GM18873 (cell line): Measurements from ENCODE around the gene MBD1.
"Not testable (repeated sequence)": the region's sequence is repeated elsewhere in the genome, so short reads cannot be mapped to it uniquely, and the experiment has no call there.

Experiments used
- ATAC-seq: cut with Tn5 transposase; IDR thresholded peaks from one replicate; pipeline ENCODE4 v1.9.1; 2021; ENCODE audit warnings: mild to moderate bottlenecking, moderate library complexity, moderate number of reproducible peaks; ENCODE audit not compliant: unreplicated experiment, low FRiP score

MBD1 gene

DNA sequence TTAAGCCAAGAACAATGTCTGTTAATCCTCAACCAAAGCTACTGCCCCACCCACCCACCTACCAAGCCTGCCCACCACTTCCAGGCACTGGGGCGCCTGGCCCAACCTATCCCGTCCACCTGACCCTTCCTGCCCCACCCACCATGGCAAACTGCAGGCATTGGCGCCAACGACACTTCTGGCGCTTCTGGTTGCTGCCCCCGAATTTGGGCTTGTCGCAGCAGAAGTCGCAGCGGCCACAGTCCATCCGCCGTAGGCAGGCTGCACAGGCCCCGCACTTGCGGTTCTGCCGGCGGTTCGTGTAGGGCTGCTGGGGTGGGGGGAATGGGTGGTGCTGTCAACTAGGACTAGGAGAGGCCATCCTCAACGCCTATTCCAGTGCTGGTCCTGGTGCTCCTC is 7.3 kb downstream of the MBD1 start:
- ATAC-seq, result no peak

- no peak for ATAC-seq
These were observed 7.9 kb downstream of the MBD1 start for GRCh38 chr18:50273203-50274043.

DNA sequence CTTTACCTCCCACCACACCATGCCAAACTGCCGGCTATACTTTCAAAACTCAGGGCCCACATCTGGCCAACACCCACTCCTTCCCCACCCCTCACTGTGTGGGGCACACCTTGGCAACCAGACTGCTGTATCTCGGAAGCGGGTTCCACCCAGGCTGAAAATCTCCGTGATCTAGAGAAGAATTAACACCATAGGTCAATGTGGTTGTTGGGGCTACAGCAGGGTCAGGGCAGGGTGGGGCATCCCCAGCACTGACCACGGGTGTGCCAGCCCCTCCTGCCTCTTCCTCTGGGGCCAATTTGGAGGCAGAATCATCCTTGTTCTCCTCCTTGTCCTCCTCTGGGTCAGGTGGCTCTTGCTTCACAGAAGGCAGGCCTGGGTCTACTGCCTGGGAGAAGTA is 8.8 kb downstream of the MBD1 start:
- no peak for ATAC-seq

DNA sequence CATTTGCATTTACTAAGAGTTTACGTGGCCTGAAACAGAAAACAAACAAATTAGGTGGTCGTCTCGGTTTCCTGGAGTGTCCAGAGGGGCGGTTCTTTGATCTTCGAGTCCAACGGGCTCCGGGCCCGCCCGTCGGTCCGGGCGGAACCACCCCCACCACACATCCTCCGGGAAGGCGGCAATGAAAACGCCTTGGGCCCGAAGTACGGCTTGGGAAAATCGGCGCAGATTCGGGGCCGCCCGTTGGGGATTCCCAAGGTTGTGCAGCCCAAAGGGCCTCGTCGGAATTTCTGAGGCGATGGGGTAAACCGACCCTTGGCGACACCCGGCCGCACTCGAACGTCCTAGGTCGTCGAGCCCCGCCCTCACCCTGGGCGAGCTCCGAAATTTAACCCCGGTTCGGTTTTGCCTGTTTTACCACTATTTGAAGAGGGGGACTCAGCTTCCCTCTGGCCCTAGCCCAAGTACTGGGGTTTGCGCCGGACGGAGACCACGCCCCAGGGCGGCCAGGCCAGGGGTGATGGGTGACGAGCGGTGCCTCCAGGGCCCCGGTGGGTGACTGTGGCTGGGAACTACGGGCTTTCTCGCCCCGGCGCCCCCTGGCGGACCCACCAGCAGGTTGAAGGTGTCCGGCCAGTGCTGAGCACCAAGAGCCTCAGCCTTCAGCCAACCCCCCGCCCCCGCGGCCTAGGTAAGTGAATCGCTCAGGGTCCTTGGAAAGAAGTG is 13.1 kb downstream of the MBD1 start:
- peak; percentile 79 for ATAC-seq

GRCh38 chr18:50266248-50266704 is 15.0 kb downstream of the MBD1 start, which contains the start of gene CFAP53:
TSS of gene CFAP53 (minus strand) at chr18:50266495. CDS start at chr18:50266404, 91 bp downstream.
- peak; percentile 35 for ATAC-seq

- ATAC-seq, result no peak
These were observed 18.3 kb downstream of the MBD1 start for GRCh38 chr18:50262977-50263376.

GRCh38 chr18:50250935-50251334 is 30.4 kb downstream of the MBD1 start:
- no peak for ATAC-seq

DNA sequence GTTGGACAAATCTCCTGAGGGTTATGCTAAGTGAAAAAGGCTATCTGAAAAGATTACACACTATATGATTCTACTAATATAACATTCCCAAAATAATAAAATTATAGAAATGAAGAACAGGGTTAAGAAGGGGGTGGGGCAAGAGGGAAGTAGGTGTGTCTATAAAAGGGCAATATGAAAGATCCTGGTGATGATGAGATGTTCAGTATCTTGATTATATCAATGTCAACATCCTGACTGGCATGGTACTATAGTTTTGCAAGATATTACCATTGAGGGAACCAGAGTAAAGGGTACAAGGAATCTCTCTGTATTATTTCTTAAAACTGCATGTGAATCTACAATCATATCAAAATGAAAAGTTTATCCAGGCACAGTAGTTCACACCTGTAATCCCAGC is 31.7 kb downstream of the MBD1 start:
- no peak for ATAC-seq

- no peak for ATAC-seq
These were observed 33.8 kb downstream of the MBD1 start for GRCh38 chr18:50247561-50247960.

DNA sequence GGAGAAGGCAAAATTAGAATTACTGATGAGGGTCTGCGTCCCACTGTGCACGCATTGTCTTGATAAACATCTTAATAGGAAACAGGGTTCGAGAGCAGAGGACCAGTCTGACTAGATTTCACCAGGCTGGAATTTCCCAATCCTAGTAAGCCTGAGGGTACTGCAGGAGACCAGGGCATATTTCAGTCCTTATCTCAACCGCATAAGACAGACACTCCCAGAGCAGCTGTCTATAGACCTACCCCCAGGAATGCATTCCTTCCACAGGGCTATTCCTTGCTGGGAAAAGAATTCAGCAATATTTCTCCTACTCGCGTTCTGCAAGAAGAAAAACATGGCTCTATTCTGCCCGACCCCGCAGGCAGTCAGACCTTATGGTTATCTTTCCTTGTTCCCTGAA is 39.6 kb downstream of the MBD1 start:
- ATAC-seq, result not testable (repeated sequence)

DNA sequence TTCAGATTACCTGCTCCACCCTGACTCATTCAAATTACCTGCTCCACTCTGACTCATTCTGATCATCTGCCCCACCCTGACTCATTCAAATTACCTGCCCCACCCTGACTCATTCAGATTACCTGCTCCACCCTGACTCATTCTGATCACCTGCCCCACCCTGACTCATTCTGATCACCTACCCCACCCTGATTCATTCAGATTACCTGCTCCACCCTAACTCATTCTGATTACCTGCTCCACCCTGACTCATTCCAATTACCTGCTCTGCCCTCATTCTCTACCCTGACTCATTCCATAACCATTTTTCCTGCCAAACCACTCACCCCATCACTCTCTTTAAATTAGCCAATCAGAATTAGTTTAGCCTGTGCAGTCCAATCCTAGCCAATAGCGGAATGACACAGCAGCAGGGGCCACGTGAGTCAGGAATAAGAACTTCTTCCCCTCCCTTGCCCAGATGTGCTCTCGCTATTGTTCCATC is 41.2 kb downstream of the MBD1 start:
- ATAC-seq, result no peak

GRCh38 chr18:50232419-50232818 is 48.9 kb downstream of the MBD1 start:
- no peak for ATAC-seq

DNA sequence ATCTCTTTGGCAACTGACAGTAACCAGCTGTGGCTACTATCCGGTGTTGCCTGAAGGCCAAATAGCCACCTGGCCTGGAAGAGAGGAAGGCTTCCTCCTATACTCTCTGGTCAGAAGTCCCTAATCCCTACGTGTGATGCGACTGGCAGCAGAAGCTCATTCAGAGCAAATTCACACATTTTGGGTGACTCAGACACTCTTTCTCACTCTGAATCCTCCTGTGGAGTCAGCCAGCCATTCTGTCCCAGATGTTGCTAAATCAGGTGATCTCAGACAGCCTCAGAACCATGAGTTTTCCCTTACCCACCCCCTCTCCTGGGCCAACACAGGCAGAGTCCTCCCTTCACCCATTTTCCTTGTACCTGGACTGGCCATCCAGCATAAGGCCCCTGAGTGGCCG is 49.7 kb downstream of the MBD1 start:
- no peak for ATAC-seq

DNA sequence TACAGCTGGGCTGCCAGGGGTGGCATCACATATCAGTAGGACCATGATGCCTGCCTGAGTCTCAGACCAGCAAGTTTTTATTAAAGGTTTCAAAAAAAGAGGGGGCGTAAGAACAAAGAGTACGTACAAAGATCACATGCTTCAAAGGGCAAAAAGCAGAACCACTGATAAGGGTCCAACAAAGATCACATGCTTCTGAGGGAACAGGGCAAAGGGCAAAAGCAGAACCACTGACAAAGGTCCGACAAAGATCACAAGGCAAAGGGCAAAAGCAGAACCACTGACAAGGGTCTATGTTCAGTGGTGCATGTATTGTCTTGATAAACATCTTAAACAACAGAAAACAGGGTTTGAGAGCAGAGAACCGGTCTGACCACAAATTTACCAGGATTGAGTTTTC is 61.1 kb downstream of the MBD1 start:
- ATAC-seq, result not testable (repeated sequence)
